Right atrium auricular region (tissue), 2 donors: Measurements from ENCODE around the gene RTL1. TPM values are rescaled to one million over a fixed set of nuclear protein-coding genes. Genes with fewer than 3 reads are reported as not detected.

Source experiments
- DNase-seq: peaks from one replicate; pipeline ENCODE4 v3.0.0-alpha.2; 2019; ENCODE audit warnings: low spot score
- H3K27ac ChIP-seq, 2 donors: fragments of 200-600 bp; sonication (generic); 1 replicate in 1 of 2; 2 replicates in 1 of 2; pipeline ENCODE4 v1.5.1; 2016 to 2019
- H3K27me3 ChIP-seq, 2 donors: fragments of 200-600 bp; sonication (generic); one replicate each; pipeline versions ENCODE4 v1.5.1 to v1.6.0; 2017 to 2019
- H3K36me3 ChIP-seq: fragments of 200-600 bp; sonication (generic); one replicate; pipeline ENCODE4 v1.5.1; 2016
- H3K4me1 ChIP-seq, 2 donors: fragments of 200-600 bp; sonication (generic); one replicate each; pipeline versions ENCODE4 v1.5.1 to v1.6.0; 2017 to 2019
- H3K4me3 ChIP-seq, 2 donors: fragments of 200-600 bp; sonication (generic); 1 replicate in 1 of 2; 2 replicates in 1 of 2; pipeline ENCODE4 v1.5.1; 2017 to 2019; ENCODE audit warnings: mild to moderate bottlenecking in 1 of 2, moderate library complexity in 1 of 2
- H3K9me3 ChIP-seq, 2 donors: fragments of 200-600 bp; sonication (generic); one replicate each; pipeline ENCODE4 v1.5.1; 2019
- total RNA-seq, 2 donors: library from RNA; depleted of rRNA; stranded (reverse); fragments of >200 nt; gene quantifications; one replicate each; pipeline ENCODE4 v1.1.0, GENCODE V29; 2016
- TF ChIP-seq, protein P1 (sequence below), 2 donors: fragments of 200-600 bp; sonication (generic); IDR thresholded peaks; one replicate each; pipeline ENCODE4 v1.5.1; 2019; ENCODE audit warnings: antibody characterized with exemption in 2 of 2

RTL1 gene
- total RNA-seq, 2 donors from 2014 or later: not detected

- Histone ChIP-seq H3K27me3 (no peaks in the 10 kb centered on the region), H3K36me3 (no peaks in the 10 kb centered on the region)
These were observed 8.3 kb upstream of the RTL1 start for GRCh38 chr14:100911665-100912316.

DNA sequence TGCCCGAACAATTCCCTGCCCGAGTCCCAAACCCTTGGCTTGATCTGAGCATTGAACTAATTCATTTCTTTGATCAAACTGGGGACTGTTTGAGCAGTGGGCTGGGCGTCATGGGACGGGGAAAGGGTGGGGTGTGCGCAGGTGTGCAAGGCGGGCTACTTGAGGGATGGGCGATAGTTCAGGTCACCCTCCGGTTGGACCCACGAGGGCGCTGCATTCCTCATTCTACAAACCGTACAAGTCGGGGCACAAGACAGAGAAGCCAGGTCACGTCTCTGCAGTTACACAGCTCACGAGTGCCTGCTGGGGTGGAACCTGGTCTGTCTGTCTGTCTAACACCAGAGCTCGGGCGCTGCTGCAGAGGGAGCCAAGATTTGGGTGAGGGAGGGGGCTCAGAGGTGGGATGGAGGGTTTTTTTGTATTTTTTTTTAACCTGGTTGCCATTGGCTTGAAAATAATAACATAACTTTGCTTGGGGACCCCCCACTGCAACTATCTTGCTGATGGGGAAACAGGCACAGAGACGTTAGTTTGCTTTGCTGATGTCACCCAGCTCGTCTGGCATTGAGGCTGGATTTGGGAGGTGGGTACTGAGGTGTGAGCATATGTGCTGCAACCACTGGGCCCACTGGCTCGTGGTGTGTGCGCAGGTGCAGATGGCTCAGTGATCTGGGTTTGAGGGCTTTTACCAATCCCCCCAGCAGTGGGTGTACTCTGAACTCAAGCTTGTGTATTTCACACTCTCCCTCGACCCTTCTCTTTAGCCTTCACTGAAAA lies 7.6 kb upstream of the RTL1 start:
- no peaks in the 10 kb centered on the region for H3K4me1 ChIP-seq
- H3K9me3 ChIP-seq: no peaks in the 10 kb centered on the region
- no peaks in the 10 kb centered on the region for H3K36me3 ChIP-seq
- no peak for DNase-seq
- H3K4me3 ChIP-seq: no peak overlapping the region
- H3K27me3 ChIP-seq: no peaks in the 10 kb centered on the region
- TF ChIP-seq, protein P1, sequence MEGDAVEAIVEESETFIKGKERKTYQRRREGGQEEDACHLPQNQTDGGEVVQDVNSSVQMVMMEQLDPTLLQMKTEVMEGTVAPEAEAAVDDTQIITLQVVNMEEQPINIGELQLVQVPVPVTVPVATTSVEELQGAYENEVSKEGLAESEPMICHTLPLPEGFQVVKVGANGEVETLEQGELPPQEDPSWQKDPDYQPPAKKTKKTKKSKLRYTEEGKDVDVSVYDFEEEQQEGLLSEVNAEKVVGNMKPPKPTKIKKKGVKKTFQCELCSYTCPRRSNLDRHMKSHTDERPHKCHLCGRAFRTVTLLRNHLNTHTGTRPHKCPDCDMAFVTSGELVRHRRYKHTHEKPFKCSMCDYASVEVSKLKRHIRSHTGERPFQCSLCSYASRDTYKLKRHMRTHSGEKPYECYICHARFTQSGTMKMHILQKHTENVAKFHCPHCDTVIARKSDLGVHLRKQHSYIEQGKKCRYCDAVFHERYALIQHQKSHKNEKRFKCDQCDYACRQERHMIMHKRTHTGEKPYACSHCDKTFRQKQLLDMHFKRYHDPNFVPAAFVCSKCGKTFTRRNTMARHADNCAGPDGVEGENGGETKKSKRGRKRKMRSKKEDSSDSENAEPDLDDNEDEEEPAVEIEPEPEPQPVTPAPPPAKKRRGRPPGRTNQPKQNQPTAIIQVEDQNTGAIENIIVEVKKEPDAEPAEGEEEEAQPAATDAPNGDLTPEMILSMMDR (IDR thresholded peaks at IDR 0.05): no peak
- no peak overlapping the region for H3K27ac ChIP-seq

More at GRCh38 chr14:100911665-100912316, 8.3 kb upstream of the RTL1 start:
- Histone ChIP-seq H3K4me1 (no peaks in the 10 kb centered on the region), H3K4me3 (no peak overlapping the region), H3K27ac (no peak overlapping the region), H3K9me3 (no peaks in the 10 kb centered on the region)
- DNase-seq: no peak
- TF ChIP-seq, protein P1 (IDR thresholded peaks at IDR 0.05): no peak

- TF ChIP-seq, protein P1 (IDR thresholded peaks at IDR 0.05): no peak
- H3K27me3 ChIP-seq: peaks cover 0 to 2% of the 10 kb centered on the region in 2 donors
- H3K36me3 ChIP-seq: no peaks in the 10 kb centered on the region
- no peak overlapping the region for H3K27ac ChIP-seq
- DNase-seq: no peak
- H3K9me3 ChIP-seq: no peaks in the 10 kb centered on the region
- no peak overlapping the region for H3K4me3 ChIP-seq
- peaks cover 0 to 4% of the 10 kb centered on the region in 2 donors for H3K4me1 ChIP-seq
These were observed 5.9 kb upstream of the RTL1 start for GRCh38 chr14:100909439-100909838.

GRCh38 chr14:100907240-100907639 lies 3.7 kb upstream of the RTL1 start:
- no peak overlapping the region for H3K27ac ChIP-seq
- H3K4me1 ChIP-seq: peaks cover 0 to 8% of the 10 kb centered on the region in 2 donors
- no peaks in the 10 kb centered on the region for H3K36me3 ChIP-seq
- no peak overlapping the region for H3K4me3 ChIP-seq
- peaks cover 0 to 5% of the 10 kb centered on the region in 2 donors for H3K27me3 ChIP-seq
- TF ChIP-seq, protein P1 (IDR thresholded peaks at IDR 0.05): no peak
- no peak for DNase-seq
- H3K9me3 ChIP-seq: no peaks in the 10 kb centered on the region

GRCh38 chr14:100906420-100906819 lies 2.9 kb upstream of the RTL1 start:
- TF ChIP-seq, protein P1 (IDR thresholded peaks at IDR 0.05): no peak
- no peaks in the 10 kb centered on the region for H3K36me3 ChIP-seq
- H3K4me3 ChIP-seq: no peak overlapping the region
- H3K9me3 ChIP-seq: no peaks in the 10 kb centered on the region
- DNase-seq: no peak
- peaks cover 0 to 8% of the 10 kb centered on the region in 2 donors for H3K4me1 ChIP-seq
- no peak overlapping the region for H3K27ac ChIP-seq
- peaks cover 0 to 5% of the 10 kb centered on the region in 2 donors for H3K27me3 ChIP-seq
